Measurements from ENCODE around the gene LRCH1.

Gene LRCH1

DNA sequence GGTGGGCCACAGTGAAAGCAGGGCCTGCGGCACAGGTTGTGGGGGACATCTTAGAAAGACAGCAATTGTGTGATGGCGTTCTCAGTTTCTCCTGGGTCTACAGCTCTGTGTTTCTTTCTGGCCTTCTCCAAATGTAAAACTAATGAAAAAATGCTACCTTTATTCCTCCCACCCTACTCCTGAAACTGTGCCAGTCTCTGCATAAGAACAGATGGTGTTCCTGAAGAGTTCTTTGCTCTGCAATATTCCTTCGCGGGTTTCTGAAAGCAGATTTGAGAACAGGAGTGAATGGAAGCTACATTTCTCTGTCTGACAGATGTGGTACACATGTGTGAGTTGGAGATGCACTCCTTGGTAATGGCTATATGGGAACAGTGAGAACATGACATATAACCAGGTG is 18.0 kb upstream of the LRCH1 start:
- no peak for FAIRE-seq

DNA sequence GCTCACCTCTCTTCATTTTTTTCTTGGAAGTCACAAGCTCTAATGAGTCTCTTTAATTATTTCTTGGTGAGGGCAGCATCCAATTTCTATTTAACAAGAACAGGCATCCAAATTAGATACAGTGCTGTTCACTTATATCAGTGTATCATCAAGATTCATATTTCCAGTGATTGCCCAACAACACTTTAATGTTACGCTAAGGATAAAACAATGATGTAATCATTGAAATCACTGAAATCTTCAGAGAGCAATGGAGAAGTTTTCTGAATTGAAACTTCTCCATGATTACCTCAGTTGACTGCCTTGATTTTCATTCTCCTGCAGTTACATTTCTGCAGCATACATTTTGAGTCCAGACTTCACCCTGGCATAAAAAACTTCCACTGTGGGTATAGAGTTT is 17.1 kb upstream of the LRCH1 start:
- no peak for FAIRE-seq

DNA sequence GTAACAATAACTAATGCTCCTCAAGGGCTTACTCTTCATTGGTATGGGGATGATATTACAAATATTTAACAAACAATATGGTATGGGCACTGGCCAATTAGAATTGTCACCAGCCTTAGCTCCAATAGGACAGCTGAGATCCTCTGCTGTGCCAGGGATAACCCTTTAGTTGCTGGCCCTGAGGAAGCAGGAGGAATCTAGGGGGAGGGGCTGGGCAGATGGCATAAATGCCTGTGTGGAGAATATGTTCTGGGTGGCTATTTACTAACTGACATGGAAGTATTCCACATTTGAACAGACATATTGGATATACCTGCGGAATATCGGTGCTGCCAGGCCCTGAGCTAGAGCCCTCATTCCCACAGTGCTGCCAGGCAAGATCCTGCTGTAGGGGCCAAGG is 16.6 kb upstream of the LRCH1 start:
- no peak for FAIRE-seq

DNA sequence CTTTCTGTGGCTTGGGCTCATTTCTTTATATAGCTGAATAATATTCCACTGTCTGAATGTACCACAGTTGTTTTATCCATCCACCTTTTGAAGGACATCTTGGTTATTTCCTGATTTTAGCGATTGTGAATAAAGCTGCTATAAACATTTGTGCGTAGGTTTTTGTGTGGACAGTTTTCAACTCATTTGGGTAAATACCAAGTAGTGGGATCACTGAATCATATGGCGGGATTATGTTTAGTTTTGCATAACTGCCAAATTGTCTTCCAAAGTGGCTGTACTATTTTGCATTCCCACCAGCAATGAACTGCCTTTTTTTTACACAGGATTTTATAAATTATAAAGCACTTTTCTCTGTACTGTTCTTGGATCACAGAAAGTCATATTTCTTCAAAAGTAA is 13.7 kb upstream of the LRCH1 start:
- no peak for FAIRE-seq

DNA sequence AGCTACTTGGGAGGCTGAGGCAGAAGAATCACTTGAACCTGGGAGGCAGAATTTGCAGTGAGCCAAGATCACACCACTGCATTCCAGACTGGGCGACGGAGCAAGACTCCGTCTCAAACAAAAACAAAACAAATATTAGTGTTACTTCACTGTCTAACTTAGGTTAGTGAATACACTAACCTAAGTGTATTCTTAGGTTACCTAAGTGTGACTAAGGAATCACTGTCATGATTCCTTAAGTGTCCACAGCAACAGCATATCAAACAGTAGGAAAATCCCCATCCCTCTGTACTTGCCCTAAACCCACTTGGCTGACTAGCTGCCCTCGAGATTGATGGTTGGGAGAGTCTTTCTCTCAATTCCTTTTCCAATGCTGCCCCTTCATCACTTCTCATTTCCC is 11.8 kb upstream of the LRCH1 start:
- no peak for FAIRE-seq

DNA sequence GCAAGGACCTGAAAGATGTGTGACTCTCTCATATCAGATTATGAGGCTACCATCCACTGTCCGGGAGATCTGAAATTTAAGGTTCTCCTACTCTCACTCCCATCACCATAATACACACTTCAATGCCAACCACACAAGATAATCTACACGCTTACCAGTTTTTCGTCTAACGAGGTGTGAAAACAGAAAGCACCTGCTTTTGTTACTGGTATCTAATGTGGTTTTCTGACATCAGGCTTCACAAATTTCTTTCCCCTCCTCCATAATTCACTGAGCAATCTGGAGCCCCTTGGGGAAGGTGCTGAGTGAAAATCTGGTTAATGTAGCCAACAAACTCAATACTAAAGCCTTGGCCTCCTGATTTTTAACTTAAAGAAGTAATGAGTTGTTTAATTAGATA is 10.1 kb upstream of the LRCH1 start:
- no peak for FAIRE-seq

DNA sequence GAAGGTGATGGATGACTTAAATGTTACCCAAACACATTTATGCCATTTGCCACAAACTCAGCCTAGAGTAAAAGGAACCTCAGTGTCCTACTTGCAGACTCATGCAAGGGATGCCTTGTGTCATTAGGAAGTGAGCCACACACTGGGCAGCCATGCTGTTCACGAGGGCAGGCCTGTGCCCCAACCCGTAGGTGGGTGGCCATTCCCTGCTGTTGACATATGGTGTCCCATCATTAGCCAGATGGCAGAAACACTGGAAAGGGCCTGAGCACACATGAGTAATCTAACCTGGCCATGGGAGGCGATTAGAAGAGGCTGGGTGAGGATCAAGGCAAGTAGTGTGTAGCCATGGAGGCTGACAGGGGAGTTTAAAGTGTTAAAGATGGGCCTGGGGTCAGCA is 9.7 kb upstream of the LRCH1 start:
- no peak for FAIRE-seq

DNA sequence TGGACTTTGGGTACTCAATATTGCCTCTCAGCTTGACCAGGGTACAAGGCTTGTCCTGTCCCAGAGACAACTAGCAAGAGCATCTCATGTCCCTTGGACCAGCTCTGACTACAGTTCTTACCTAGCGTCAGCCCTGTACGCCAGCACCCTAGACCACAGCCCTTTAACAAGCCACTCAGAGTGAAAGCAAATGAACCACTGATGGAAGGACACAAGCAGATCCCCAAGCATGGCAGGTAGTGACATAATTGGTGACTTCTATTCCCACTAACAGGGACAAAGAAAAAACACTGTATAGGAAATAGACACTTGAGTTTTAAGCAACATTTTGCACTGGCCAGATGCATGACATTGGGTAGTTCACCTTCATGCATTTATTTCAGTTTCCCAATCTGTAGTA is 8.8 kb upstream of the LRCH1 start:
- FAIRE-seq = no peak

DNA sequence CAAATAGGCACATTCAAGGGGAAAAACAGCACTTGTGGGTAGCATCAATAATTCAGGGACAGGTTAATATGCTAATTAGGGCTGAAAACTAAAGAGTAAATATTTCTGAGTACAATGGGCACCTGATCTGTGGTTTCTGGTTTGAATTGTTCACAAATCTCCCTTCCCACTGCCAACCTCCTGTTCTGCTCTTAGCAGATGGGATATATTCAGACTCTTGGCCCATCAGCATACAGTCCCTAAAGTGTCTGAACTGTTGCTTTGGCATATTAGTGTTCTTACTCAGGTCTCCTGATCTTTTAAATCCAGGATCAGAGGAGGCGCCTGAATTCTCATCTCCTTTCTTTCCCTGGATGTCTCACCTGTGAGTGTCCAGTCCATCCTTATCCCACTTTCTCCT is 8.2 kb upstream of the LRCH1 start:
- no peak for FAIRE-seq

DNA sequence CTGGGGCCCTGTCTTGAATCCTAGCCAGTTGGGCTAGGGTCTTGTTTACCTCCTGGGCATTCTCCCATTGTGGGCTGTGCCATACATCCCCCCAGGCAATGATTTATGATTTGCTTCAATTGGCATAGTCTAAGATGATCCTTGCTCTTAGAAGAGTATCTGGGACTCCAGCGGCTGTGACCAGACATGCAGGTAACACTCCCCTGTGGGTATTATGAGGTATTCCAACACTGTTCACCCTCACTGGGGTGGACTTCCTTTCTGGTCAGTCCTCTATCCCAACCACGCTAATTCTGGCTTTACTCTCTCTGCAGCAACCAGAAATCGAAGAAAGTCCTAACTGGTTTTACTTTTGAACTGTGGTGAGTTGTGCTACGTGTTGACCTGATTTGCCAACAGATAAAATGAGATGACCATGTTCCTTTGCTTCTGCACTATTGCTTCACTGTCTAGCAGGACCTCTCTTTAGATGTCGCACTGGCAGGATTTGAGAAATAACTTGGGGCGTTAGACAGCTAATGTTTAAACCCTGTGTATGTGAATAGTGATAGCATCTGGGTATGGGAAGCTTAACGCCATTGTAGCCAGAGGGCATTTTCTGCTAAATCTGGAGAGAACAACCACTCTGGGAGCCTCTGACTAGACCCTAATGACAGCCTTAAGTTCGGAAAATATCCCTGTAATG is 6.7 kb upstream of the LRCH1 start:
- no peak for FAIRE-seq

DNA sequence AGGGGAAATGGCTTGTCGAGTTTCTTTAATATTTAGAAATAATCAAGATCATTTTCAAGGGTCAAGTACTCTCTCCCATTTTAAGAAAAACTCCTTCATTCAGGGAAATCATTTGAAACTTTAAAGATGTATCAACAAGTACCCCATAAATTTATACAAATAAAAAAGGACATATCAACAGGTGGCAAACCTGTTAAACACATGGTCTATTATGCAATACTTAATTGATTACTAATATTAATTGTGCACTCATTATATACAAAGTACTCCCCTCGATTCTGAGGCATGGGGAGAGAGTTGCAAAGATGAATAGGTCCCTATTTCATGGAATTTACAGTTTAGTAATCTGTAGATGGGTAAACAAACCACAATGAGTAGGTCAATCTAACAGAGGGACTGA is 2.1 kb upstream of the LRCH1 start:
- no peak for FAIRE-seq

DNA sequence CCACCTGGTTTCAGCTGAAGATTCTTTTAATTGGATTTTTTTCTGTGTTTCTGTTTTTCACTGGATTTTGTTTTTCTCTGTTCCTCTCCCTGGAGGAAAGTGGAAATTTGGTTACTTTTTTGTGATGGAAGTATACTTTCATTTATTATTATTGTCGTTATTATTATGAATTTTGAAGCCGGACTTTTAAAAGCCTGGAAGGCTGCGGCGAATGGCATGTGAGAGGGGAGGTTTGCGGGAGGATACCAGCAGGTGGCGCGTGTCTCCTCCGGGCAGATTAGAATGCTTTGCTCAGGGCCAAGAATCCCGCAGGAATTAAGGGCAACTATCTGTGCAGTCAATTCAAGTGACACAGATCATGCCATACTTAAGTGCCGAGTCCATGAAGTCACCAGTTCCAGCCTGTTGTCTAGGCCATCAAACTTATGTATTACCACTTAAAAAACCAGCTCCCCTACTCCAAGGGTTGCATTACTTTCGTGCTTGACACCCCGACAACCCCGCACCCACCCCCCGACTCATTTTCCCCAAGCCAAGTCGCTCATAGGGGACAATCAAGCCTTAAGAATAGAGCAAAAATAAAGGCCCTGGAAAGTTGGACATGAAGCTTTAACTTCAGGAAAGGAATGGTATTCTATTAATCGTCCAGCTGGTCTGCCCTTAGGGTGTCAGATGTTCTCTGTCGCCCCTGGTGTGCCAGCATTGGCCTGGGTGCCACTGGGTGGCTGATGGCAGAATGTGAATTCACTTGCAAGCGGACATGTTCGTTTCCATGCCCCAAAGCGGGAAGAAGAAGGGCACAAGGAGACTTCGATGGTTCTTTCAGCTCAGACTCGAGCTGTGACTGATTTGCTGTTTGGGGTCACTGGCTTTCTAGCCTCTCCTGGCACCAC is 1.3 kb upstream of the LRCH1 start:
- no peak for FAIRE-seq

DNA sequence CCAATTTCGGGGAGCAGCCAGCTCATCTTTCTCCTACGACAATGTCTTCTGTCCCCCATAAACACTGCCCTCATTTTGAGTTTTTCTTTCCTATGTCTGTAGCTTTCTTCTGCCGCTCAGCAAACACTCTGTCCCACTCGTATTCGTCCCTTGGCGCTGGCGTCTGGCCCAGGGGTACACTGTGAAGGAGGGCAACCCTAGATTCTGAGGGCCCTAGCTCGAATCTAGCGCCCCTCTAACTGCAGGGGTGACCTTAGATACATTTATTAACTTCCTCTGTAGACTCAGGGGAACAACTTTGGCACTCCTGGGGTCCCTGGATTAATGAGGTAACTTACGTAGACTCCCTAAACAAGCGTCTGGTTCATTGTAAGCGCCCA is 677 bp upstream of the LRCH1 start:
- FAIRE-seq = no peak

DNA sequence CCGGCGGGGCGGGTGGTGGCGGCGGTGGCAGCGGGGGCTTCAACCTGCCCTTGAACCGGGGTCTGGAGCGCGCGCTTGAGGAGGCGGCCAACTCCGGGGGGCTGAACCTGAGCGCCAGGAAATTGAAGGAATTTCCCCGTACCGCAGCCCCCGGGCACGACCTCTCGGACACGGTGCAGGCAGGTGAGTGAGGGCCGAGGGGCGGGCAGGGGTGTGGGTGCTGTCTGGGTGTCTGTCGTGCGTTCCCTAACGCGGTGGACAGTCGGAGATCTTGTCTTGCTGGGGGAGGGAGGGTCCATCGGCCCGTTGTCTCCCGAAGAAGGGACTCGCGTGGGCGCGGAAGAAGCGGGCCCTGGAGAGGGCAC is 533 bp downstream of the LRCH1 start:
- no peak for FAIRE-seq

DNA sequence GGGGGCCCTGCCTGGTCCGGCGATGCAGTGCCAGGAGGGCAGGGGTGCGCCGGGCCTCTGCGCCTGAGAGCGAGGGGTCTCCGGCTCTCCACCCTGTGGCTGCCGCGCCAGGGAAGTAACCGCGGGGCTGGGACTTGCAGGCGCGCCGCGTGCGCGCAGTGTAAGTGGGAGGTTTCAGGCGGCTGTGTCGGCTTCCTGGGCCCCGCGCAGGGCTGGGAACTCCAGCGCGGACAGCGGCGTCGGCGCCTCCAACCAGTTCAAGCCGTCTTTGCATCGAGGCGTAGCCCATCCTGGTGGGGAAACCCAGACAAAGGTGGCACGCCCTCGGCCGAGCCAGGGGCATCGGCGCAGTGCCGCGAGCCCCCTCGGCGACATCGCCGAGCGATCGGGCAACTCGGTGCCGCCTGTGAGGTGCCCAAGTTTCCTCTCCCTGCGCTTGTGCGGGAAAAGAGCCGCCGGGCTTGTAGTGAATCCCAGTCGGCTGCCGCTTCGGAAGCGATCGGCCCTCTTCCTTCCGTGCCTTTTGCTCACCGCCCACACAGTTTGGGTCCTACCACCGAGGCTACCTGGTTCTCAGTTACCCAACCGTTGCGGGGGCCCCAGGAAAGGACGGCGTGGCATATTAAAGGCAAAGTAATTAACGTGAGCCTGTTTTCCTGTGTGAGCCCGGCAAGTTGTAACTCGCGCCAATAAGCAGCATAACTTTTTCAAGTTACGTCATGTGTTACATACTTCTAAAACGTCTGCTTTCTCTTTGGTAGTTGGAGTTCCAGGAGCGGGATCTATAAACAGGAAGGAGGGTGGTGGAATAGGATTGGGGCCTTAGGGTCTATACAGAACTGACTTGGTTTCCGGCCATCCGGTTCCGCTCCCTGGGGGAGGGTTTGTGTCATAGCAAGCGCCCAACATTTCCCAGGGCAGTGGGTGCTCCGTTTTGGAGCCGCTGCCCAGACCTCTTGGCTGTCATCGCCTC is 1.2 kb downstream of the LRCH1 start:
- no peak for FAIRE-seq

DNA sequence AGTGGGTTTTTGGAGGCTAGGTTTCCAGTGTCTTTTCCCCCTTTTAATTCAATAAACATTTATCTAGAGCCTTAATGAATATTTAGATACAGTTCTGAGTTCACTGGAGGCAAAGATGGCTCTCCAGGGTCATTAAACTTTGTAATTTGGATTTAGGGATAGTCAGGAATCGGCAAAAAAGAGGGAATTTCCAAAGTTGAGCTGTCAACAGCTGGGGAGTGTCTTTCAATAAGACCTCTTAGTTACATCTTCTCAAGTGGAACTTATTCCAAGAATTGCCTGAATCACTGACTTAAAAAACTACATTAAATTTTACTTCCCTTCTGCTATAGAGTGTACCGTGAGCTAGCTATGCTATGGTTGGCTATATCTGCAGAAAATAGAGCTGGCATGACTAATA is 2.0 kb downstream of the LRCH1 start:
- no peak for FAIRE-seq

DNA sequence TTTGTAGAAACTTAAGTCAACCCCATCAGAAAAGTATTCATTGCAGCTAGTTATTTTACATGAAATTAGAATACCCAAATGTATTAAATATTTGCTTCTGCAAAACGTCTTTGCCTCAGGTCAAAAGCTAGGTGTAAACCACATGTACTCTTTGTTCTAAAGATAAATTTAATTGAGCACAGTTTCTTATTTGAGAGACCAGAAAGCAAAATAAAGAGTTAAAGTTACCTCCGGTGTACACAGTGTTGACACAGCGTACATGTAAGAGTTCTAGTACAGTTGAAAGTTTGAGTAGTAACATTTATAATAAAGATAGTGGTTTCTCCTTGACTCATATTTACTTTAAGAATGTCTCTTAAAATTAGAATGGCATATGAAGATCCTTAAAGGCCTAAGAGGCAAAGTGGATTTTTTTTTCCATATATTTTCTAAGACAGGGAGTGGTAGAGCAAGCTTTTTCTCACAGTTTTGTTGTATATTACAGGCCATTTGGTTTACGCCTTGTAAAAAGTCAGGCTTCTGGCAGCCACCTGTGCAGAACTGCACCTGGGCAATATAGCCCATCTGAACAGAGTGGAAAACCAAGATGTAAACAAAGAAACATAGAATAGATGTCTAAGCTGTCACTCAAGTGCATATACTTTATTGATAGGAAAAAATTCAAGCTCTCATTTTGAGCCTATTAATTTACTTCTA is 2.9 kb downstream of the LRCH1 start:
- no peak for FAIRE-seq

DNA sequence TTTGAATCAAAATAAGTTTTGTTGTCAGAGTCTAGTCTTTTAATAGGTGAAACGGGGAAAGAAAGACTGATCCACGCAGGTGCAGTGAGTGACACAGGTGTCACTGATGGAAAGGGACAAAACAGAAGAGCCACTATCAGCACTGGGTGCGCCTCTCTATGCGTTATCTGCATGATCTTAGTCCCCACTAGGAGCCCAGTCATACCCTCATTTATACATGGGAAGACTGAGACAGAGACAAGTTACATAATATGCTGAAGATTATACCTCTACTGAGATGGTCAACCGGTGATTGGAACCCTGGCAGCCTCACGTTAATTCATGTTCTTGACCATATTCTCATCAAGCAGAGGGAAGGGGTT is 3.4 kb downstream of the LRCH1 start:
- no peak for FAIRE-seq

DNA sequence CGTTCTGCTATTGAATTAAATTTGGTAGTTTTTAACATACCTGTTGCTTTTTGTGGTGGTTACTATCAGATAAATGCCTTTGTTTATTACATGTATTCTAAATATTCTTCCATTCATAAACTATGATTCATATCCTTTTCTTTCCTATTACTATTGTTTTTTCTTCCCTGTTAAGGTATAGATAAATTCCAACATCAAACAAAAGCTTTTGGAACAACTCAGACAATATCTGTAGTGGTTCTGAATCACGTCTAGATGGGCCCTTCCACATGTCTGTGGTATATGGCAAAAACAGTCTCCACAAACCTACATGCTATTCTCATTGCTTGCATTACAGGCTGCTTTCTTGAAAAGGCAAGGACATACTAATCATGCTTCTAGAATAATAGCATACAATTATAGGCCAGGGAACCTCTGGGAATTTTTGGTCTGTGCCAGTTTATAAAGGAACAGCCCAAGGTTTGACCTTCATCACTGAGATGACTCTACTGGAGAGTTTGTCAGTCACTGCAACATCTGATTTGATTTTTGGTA is 6.4 kb downstream of the LRCH1 start:
- no peak for FAIRE-seq

DNA sequence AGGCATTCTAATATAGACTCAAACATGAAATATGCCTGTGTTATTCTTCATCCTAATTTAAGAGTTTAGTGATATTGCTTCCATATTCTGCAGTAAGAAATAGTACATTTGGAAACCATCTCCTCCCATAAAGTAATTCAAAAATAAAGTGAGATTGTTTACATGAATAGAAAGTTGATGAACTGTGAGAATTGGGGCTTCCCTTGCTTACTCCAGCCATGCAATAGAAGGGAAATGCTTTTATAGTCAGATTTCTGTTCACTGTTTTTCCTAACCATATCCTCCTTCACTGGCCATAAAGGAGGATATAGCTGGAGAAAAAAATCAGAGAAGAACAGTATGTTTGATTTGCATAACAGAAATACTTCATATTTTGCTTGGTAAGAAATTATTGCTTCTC is 7.8 kb downstream of the LRCH1 start:
- FAIRE-seq = no peak

DNA sequence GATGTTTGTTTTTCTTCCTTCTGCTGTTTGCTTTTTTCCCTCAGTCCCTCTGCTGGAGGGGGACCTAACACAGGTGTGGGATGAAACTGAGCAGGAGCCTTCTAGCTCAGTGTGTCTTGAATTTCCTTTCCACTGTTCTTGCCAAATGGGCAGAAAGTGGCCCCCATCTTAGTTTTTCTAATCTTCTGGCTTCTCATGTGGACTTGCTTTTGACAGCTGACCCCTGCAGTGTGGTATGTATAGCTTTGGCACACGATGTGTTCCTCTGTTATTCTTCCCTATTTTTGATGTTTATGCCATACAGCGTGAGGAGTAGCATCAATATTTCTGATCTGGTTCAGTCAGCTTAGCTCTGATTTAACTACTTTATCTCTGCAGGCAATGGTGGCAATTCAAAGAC is 8.3 kb downstream of the LRCH1 start:
- FAIRE-seq = no peak

DNA sequence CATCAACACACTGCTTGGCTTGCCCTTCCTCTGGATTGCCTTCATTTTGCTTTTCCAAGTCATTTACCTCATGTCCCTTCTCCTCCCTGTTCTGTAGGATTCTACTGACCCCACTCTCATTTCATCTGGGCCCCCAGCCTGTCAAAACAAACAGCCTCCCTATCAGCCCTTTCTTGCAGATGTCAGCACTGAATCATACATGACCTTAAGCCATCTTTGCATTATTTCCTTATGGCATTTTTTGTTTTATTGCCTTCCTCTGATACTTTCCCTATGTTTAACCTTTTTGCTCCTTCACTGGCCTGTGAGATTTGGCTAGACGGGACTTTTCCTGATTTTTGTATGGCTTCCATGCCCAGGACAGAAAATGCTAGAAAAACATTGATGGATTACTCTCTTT is 8.7 kb downstream of the LRCH1 start:
- FAIRE-seq = no peak

DNA sequence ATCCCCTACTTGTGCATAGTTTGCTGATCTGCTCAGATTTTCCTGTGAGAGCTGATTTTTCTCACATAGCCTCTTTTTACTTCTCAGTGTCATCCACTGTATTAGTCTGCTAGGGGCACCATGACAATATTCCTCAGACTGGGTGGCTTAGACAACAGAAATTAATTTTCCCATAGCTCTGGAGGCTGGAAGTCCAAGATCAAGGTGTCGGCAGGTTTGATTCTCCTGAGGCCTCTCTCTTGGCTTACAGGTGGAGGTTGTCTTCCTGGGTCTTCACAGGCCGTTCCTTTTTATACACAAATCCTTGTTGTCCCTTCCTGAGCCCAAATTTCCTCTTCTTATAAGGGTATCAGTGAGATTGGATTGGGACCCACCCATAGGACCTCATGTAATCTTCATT is 9.2 kb downstream of the LRCH1 start:
- FAIRE-seq = no peak
